Urothelium cell line (cell line): ENCODE data around the gene SORCS3.

Source experiments
- DNase-seq: peaks from one replicate; pipeline ENCODE4 v3.0.0; 2011; ENCODE audit warnings: low spot score, mixed read lengths
- FAIRE-seq: peaks from 2 replicates; lab custom pipeline; 2011; peaks lifted over from hg19 to GRCh38; lab: Jason Lieb, UNC

The SORCS3 gene

GRCh38 chr10:105288613-105289012 lies 647.5 kb downstream of the SORCS3 start:
- FAIRE-seq (no peak), DNase-seq (no peak)

GRCh38 chr10:105291571-105291970 lies 650.5 kb downstream of the SORCS3 start:
- FAIRE-seq (no peak), DNase-seq (no peak)

GRCh38 chr10:105292236-105292635 lies 651.1 kb downstream of the SORCS3 start:
- FAIRE-seq: no peak
- DNase-seq: no peak
